Left ventricle myocardium superior (tissue), 1 donor: ENCODE measurements around the gene XAGE3. TPM values are rescaled to one million over a fixed set of nuclear protein-coding genes. Genes with fewer than 3 reads are reported as not detected.
"Not testable (repeated sequence)": the region's sequence is repeated elsewhere in the genome, so short reads cannot be mapped to it uniquely, and the experiment has no call there.

ENCODE experiments used
- ATAC-seq: fragments of 200-7000 bp; cut with Tn5 transposase; one replicate; pipeline ENCODE4 v1.9.1; 2020; ENCODE audit warnings: mild to moderate bottlenecking, moderate library complexity
- DNase-seq: peaks from one replicate; pipeline ENCODE4 v3.0.0-alpha.2; 2020
- intact Hi-C: fragments of 100-400 bp; cut with micrococcal nuclease; formaldehyde crosslinking; loops from one replicate; pipeline ENCODE4 v1.11.0; 2022
- total RNA-seq: library from RNA; stranded (reverse); fragmentation: NEBNext Ultra II Directional; extraction: Animal tissue kit (Norgen Biotek cat#: 25700); gene quantifications from one replicate; pipeline ENCODE4 v1.2.1, GENCODE V29; 2021
- donor health status: DM: no; HTN: yes; CAD: no; lungs with severe emphysema.

The XAGE3 gene
- total RNA-seq, 1 donor from 2014 or later: not detected

DNA sequence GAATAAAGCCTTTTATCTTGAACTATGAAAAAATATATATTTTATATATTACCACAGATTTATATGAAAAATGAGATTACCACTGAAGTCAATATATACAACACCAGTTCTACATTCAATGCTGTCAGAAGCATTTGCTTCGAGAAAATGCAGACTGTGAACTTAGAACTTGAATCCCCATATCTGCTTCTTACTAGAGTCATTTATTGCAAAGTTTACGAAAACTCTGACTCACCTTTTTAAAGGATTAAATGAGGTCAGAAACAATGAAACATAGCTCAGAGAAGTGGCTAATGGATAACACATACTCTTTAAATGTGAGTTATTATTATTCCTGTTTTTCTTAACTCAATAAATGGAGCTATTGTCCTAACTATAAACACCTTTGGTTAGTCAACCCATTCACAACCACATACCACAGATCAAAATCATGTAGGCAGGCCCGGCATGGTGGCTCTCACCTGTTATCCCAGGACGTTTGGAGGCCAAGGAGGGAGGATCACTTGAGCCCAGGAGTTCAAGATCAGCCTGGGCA lies 10.8 kb downstream of the XAGE3 start:
- DNase-seq, intact Hi-C loops, ATAC-seq: not testable (repeated sequence)

DNA sequence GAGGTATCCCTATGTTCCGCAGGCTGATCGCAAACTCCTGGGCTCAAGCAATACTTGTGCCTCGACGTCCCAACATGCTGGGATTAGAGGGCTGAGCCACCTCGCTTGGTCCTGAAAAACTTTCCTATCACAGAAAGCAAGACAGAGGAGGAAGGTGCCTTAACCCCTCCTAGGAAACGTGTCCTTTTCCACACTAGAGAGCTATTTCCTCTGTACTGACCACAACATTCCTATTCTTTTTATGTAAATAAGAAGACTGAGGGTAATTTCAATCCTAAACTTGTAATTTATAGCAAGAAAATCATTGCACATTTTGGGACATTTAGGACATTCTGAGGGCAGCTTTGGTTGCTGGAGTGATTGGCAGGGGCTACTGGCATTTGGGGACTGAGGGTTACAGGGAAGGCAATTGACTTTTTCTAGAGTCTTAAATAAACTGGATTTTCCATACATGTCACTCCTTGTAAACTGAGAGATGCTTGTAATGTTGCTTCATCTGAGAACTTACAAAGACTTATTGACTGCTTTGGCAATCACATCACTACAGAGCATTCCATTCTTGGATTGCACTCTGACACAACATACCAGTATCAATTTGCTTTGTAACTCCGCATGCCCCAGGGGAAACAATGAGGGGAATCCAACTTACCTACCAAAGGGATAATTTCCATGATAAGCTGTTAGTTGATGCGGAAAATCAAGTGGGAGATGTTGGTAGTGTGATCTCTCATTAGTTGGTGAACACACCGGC lies 15.6 kb downstream of the XAGE3 start:
- intact Hi-C loops: no loop called here

DNA sequence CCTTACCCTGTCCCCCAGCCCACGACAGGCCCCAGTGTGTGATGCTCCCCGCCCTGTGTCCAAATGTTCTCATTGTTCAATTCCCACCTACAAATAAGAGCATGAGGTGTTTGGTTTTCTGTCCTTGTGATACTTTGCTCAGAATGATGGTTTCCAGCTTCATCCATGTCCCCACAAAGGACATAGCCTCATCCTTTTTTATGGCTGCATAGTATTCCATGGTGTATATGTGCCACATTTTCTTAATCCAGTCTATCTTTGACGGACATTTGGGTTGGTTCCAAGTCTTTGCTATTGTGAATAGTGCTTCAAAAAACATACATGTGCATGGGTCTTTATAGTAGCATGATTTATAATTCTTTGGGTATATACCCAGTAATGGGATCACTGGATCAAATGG lies 24.3 kb downstream of the XAGE3 start:
- DNase-seq, ATAC-seq: not testable (repeated sequence)

More for the DNA sequence above, 15.6 kb downstream of the XAGE3 start:
- ATAC-seq (no peak), DNase-seq (no peak)

DNA sequence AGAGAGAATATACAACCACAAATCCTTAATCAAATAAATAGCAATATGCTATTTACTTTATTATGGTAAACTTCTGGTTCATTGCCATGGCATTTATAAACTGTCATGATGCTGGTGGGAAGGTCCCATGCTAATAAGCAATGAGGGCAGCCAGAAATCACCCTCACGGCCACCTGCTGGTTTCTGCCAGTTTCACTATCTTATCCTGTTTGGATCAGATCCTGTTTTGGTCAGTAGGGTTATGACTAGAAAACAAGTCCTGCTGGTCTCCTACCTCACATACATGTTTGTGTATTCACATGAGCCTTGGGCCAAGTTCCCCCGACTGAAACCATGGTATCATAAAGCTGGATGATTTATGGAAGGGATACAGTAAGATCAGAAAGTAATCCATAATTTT lies 28.7 kb downstream of the XAGE3 start:
- intact Hi-C loops: no loop called here
- ATAC-seq: no peak
- no peak for DNase-seq

More for the DNA sequence above, 24.3 kb downstream of the XAGE3 start:
- intact Hi-C loops: not testable (repeated sequence)

DNA sequence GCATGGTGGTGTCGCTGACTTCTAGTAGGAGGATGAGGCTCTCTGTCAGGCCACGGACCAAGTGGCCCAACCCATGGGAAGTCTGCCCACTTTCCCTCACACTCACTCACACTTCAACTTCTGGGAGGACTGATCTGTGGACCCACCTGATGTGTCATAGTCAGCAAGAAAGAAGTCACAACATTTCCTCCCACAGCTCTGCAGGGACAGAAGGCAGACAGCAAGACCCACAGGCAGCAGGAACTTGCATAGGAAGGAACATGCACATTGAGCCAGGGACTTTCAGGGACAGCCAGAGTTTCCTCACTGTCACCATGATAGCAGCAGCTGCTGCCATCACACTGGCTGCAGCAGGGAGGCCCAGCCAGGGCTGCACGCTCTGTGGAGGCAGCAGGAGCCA lies 37.3 kb downstream of the XAGE3 start:
- intact Hi-C loops: no loop called here

DNA sequence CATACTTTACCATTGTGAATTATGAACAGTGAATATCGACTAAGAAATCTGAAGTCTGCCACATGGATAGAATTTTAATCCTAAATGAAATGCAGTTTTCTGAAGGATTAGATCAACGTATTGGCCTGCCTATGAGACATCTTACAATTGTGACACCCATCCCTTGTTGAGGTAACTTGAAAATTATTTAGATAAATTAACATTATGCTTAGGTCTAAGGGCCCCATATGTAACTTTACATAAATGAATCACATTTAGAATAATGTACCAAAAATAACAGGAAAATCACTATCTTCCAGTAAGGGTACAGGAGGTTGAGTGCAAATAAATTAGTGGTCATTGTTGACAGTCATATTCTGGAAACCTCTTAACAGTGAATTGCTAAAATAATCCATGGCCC lies 43.3 kb downstream of the XAGE3 start:
- DNase-seq: no peak
- no peak for ATAC-seq
- intact Hi-C loops: no loop called here

More for the DNA sequence above, 37.3 kb downstream of the XAGE3 start:
- ATAC-seq (no peak), DNase-seq (no peak)

DNA sequence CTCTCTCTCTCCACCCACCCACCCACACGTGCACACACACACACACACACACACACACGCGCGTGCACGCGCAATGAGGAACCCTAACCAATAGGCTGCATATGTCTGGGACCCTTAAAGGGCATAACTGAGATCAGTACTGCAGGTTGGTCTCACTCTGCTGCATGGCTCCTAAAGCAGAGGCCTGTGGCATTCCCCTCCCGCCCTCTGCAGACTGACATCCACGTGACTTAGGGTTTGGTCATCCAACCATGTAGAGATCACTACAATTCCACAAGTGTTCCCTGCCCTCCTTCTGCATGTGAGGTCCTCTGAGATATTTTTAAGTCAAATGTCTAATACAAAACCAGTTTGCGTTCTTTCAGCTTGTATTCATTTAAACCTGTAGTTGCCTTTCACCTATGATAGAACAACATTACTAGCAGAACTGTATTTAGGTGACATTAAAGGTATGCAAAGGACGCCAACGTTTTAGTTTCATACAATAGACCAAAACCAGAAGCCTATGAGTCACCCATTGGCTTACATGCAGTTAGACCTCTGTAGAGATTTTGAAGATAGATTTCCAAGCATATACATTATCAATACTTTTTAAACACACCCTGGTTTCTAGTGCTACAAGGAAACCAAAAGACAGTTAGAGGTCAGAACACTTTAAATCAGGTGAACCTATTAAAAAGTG lies 46.7 kb downstream of the XAGE3 start:
- no peak for ATAC-seq
- no peak for DNase-seq
- intact Hi-C loops: no loop called here

DNA sequence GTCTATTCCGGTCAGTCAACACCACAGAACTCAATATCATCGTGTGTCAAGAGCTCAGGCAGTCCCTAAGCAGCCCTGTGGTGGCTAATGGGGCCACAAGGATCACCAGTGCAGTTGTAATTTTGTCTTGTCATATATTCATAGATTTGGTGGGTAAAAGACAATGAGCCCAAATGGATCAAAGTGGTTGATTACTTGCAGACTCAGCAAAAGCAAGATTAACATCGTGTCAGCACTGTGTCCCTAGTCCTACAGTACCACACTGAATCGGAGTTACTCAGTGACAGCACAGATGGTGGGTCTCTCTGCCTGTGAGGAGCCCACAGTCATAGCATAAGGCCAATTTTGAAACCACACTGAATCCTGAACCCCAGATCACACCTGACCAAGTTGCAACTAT lies 48.1 kb downstream of the XAGE3 start:
- intact Hi-C loops: no loop called here
- no peak for ATAC-seq
- no peak for DNase-seq

Other genes starting within 250 kb of the XAGE3 start
- gene SSX7, start 213.2 kb downstream of the XAGE3 start, total RNA-seq: not detected
- not detected for gene SSX2, start 160.9 kb downstream of the XAGE3 start, total RNA-seq
- not detected for gene SSX2B, start 116.8 kb downstream of the XAGE3 start, total RNA-seq
- not detected for gene SPANXN5, start 70.7 kb downstream of the XAGE3 start, total RNA-seq
- gene XAGE5, start 56.8 kb downstream of the XAGE3 start, total RNA-seq: not detected
- gene FAM156B, start 29.2 kb upstream of the XAGE3 start, total RNA-seq: 5.9 TPM
- gene FAM156A, start 90.4 kb upstream of the XAGE3 start, total RNA-seq: 7.3 TPM
- 0.50 TPM for gene GPR173, start 180.7 kb upstream of the XAGE3 start, total RNA-seq
- gene TSPYL2, start 214.3 kb upstream of the XAGE3 start, total RNA-seq: 38.6 TPM
- gene KANTR, start 226.1 kb upstream of the XAGE3 start, total RNA-seq: 4.8 TPM